ENCODE measurements around the gene IQSEC1. TPM values are rescaled to one million over a fixed set of nuclear protein-coding genes. Genes with fewer than 3 reads are reported as not detected.
A peak's percentile ranks its signal among the peaks of the same experiment; 100 is the strongest.

The IQSEC1 gene
- total RNA-seq, 3 donors from 2014 or later, result 17.1 to 24.8 (median 19.4) TPM

- Mint-ChIP-seq H3K4me3 (no peak overlapping the region), H3K36me3 (ENCODE audit: insufficient read depth) (peaks cover 6% of the 10 kb centered on the region), H3K4me1 (ENCODE audit: low read depth) (peaks cover 76% of the 10 kb centered on the region), H3K27me3 (ENCODE audit: low read depth) (no peaks in the 10 kb centered on the region), H3K9me3 (no peaks in the 10 kb centered on the region)
- DNase-seq, result no peak
- ATAC-seq, result no peak
These were observed 115.9 kb downstream of the IQSEC1 start for GRCh38 chr3:12957339-12957738.

- Mint-ChIP-seq H3K4me3 (no peak overlapping the region), H3K36me3 (ENCODE audit: insufficient read depth) (peaks cover 6% of the 10 kb centered on the region)
These were observed 116.9 kb downstream of the IQSEC1 start for GRCh38 chr3:12956316-12956660.

GRCh38 chr3:12955651-12956315 is 117.4 kb downstream of the IQSEC1 start:
- H3K4me3 Mint-ChIP-seq, result no peak overlapping the region
- peaks cover 6% of the 10 kb centered on the region for H3K36me3 Mint-ChIP-seq (ENCODE audit: insufficient read depth)
- peaks cover 71% of the 10 kb centered on the region for H3K4me1 Mint-ChIP-seq (ENCODE audit: low read depth)
- H3K9me3 Mint-ChIP-seq, result no peaks in the 10 kb centered on the region
- H3K27me3 Mint-ChIP-seq (ENCODE audit: low read depth), result no peaks in the 10 kb centered on the region
- DNase-seq, result no peak
- ATAC-seq, result no peak

More at GRCh38 chr3:12956316-12956660, 116.9 kb downstream of the IQSEC1 start:
- Mint-ChIP-seq H3K9me3 (no peaks in the 10 kb centered on the region), H3K4me1 (ENCODE audit: low read depth) (peaks cover 75% of the 10 kb centered on the region), H3K27me3 (ENCODE audit: low read depth) (no peaks in the 10 kb centered on the region)
- DNase-seq (no peak), ATAC-seq (no peak)

GRCh38 chr3:12954891-12955650 is 118.2 kb downstream of the IQSEC1 start:
- ATAC-seq (peak; percentile 65 to 74), DNase-seq (no peak)
- Mint-ChIP-seq H3K4me3 (no peak overlapping the region), H3K9me3 (no peaks in the 10 kb centered on the region), H3K36me3 (ENCODE audit: insufficient read depth) (peaks cover 6% of the 10 kb centered on the region), H3K27me3 (ENCODE audit: low read depth) (no peaks in the 10 kb centered on the region), H3K4me1 (ENCODE audit: low read depth) (peaks cover 66% of the 10 kb centered on the region)

- Mint-ChIP-seq H3K36me3 (ENCODE audit: insufficient read depth) (peaks cover 3% of the 10 kb centered on the region), H3K27me3 (ENCODE audit: low read depth) (no peaks in the 10 kb centered on the region), H3K4me1 (ENCODE audit: low read depth) (peaks cover 68% of the 10 kb centered on the region), H3K9me3 (no peaks in the 10 kb centered on the region), H3K4me3 (no peak overlapping the region)
- DNase-seq (no peak), ATAC-seq (no peak)
These were observed 119.0 kb downstream of the IQSEC1 start for GRCh38 chr3:12954180-12954579.

GRCh38 chr3:12953201-12953995 is 119.8 kb downstream of the IQSEC1 start:
- ATAC-seq, result no peak
- no peak overlapping the region for H3K4me3 Mint-ChIP-seq
- DNase-seq, result no peak
- no peaks in the 10 kb centered on the region for H3K27me3 Mint-ChIP-seq (ENCODE audit: low read depth)
- peaks cover 69% of the 10 kb centered on the region for H3K4me1 Mint-ChIP-seq (ENCODE audit: low read depth)
- H3K36me3 Mint-ChIP-seq (ENCODE audit: insufficient read depth), result peaks cover 3% of the 10 kb centered on the region
- H3K9me3 Mint-ChIP-seq, result no peaks in the 10 kb centered on the region

- ATAC-seq (no peak), DNase-seq (no peak)
- H3K27me3 Mint-ChIP-seq (ENCODE audit: low read depth), result no peaks in the 10 kb centered on the region
- no peaks in the 10 kb centered on the region for H3K36me3 Mint-ChIP-seq (ENCODE audit: insufficient read depth)
- H3K4me1 Mint-ChIP-seq (ENCODE audit: low read depth), result peaks cover 69% of the 10 kb centered on the region
- no peaks in the 10 kb centered on the region for H3K9me3 Mint-ChIP-seq
- H3K4me3 Mint-ChIP-seq, result no peak overlapping the region
These were observed 120.7 kb downstream of the IQSEC1 start for GRCh38 chr3:12952343-12953200.

GRCh38 chr3:12948891-12949711 is 124.1 kb downstream of the IQSEC1 start:
- no peak for DNase-seq
- Mint-ChIP-seq H3K27me3 (ENCODE audit: low read depth) (no peaks in the 10 kb centered on the region), H3K9me3 (no peaks in the 10 kb centered on the region), H3K36me3 (ENCODE audit: insufficient read depth) (no peaks in the 10 kb centered on the region), H3K4me3 (no peak overlapping the region), H3K4me1 (ENCODE audit: low read depth) (peaks cover 52% of the 10 kb centered on the region)
- ATAC-seq, result peak; percentile 86 to 89

GRCh38 chr3:12948371-12948770 is 124.9 kb downstream of the IQSEC1 start:
- Mint-ChIP-seq H3K9me3 (no peaks in the 10 kb centered on the region), H3K4me3 (no peak overlapping the region), H3K4me1 (ENCODE audit: low read depth) (peaks cover 47% of the 10 kb centered on the region), H3K36me3 (ENCODE audit: insufficient read depth) (no peaks in the 10 kb centered on the region), H3K27me3 (ENCODE audit: low read depth) (no peaks in the 10 kb centered on the region)
- DNase-seq (no peak), ATAC-seq (no peak)

GRCh38 chr3:12947504-12948369 is 125.5 kb downstream of the IQSEC1 start:
- no peak for ATAC-seq
- no peaks in the 10 kb centered on the region for H3K27me3 Mint-ChIP-seq (ENCODE audit: low read depth)
- H3K4me1 Mint-ChIP-seq (ENCODE audit: low read depth), result peaks cover 46% of the 10 kb centered on the region
- no peaks in the 10 kb centered on the region for H3K9me3 Mint-ChIP-seq
- H3K36me3 Mint-ChIP-seq (ENCODE audit: insufficient read depth), result no peaks in the 10 kb centered on the region
- no peak for DNase-seq
- no peak overlapping the region for H3K4me3 Mint-ChIP-seq

- ATAC-seq (no peak), DNase-seq (no peak)
- Mint-ChIP-seq H3K27me3 (ENCODE audit: low read depth) (no peaks in the 10 kb centered on the region), H3K36me3 (ENCODE audit: insufficient read depth) (no peaks in the 10 kb centered on the region), H3K9me3 (no peaks in the 10 kb centered on the region), H3K4me3 (no peak overlapping the region), H3K4me1 (ENCODE audit: low read depth) (peaks cover 45% of the 10 kb centered on the region)
These were observed 126.4 kb downstream of the IQSEC1 start for GRCh38 chr3:12946649-12947316.

GRCh38 chr3:12946251-12946648 is 127.0 kb downstream of the IQSEC1 start:
- DNase-seq (no peak), ATAC-seq (no peak)
- Mint-ChIP-seq H3K4me1 (ENCODE audit: low read depth) (peaks cover 40% of the 10 kb centered on the region), H3K36me3 (ENCODE audit: insufficient read depth) (no peaks in the 10 kb centered on the region), H3K9me3 (no peaks in the 10 kb centered on the region), H3K4me3 (no peak overlapping the region), H3K27me3 (ENCODE audit: low read depth) (no peaks in the 10 kb centered on the region)
